ENCODE data around the gene WDR1. TPM values are rescaled to one million over a fixed set of nuclear protein-coding genes. Genes with fewer than 3 reads are reported as not detected.

The WDR1 gene
- total RNA-seq, 1 experiment from 2014 or later: 258 TPM

DNA sequence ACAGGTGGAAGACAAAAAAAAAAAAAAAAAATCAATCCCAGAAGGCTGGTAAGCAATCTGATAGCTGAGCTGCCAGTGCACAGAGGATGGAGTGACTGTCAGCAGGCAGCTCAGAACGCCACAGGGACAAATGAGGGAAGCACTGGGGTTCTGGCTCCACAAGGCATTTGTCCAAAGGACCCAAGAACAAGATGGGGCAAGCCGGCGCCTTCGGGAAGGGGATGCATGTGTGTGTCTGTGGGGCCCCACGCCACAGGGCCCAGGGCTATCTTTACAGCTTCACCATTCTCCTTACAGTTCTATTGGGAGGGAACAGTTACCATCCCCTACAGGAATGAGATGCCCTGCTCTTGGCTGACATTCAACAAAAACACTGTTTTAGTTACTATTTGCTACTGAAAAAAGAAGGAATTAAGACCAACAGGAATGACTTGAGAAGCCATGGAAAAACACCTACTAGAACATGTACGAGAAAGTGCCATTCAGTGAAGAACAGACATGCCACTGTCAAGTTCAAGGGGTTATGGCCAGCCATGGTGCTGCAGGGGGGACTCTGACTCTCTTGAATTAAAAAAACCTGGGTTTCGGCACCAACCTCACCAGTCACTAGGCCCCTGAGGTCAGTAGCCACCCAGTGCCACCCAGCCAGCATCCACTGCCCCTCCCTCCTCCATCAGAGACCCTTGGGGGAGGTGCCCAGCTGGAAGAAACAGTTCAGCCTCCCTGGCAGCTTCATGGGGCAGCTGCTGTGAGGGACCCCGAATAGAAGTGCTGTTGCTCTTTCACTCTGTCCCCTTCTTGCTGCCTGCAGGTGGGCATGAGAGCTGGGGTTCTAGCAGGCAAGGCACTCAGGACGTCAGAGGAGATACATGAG lies 18.5 kb downstream of the WDR1 start:
- Histone ChIP-seq H3K27ac (peak overlapping the region; percentile 71), H4K20me1 (ENCODE audit: insufficient read depth) (peaks cover 31% of the 10 kb centered on the region)

GRCh38 chr4:10096978-10097335 lies 19.6 kb downstream of the WDR1 start:
- no peak for DNase-seq
- H3K27ac ChIP-seq: peak overlapping the region; percentile 71
- H3K27me3 ChIP-seq (ENCODE audit: insufficient read depth, low read depth): no peaks in the 10 kb centered on the region
- H3K9me3 ChIP-seq (ENCODE audit: insufficient read depth, low read depth): no peaks in the 10 kb centered on the region
- peaks cover 31% of the 10 kb centered on the region for H3F3A ChIP-seq (ENCODE audit: insufficient read depth, low read depth)
- H3K4me3 ChIP-seq: no peak overlapping the region
- POLR2A ChIA-PET (ENCODE audit: unreplicated experiment): interaction anchor here (1.7 kb wide), 1 partner anchor 9 kb away, joined by 16 read pairs; no protein-coding TSS in a partner anchor
- H3K36me3 ChIP-seq (ENCODE audit: low read depth): peaks cover 12% of the 10 kb centered on the region; the same call in 1 of the 2 replicates
- peaks cover 31% of the 10 kb centered on the region for H4K20me1 ChIP-seq (ENCODE audit: insufficient read depth)
- no TSS peak for BruUV-seq (replicated peaks)
- H2AFZ ChIP-seq: no peak overlapping the region
- TF ChIP-seq CTCF (conservative IDR thresholded peaks at IDR 0.05) (no peak), EZH2 (IDR thresholded peaks at IDR 0.05; ENCODE audit: low read depth) (no peak)
- peaks cover 67% of the 10 kb centered on the region for H3K79me2 ChIP-seq (ENCODE audit: low read depth)
- CTCF ChIA-PET: no interaction called here
- intact Hi-C loops (cut with micrococcal nuclease; ENCODE audit: unreplicated experiment): loop anchor here (1.0 kb wide), 2 partner anchors 65 to 78 kb away; no protein-coding TSS in a partner anchor
- no peaks in the 10 kb centered on the region for H3K9me2 ChIP-seq (ENCODE audit: insufficient read depth)
- H3K4me1 ChIP-seq (replicated peaks; ENCODE audit: insufficient read depth): peaks cover 39% of the 10 kb centered on the region
- H3K4me2 ChIP-seq: peak overlapping the region; percentile 71

More for the DNA sequence above, 18.5 kb downstream of the WDR1 start:
- no TSS peak for BruUV-seq (replicated peaks)
- intact Hi-C loops (cut with micrococcal nuclease; ENCODE audit: unreplicated experiment): no loop called here
- CTCF ChIA-PET: interaction anchor here (0.6 kb wide), 1 partner anchor 222 kb away, joined by 7 read pairs; no protein-coding TSS in a partner anchor
- no peak overlapping the region for H3K4me2 ChIP-seq
- no peaks in the 10 kb centered on the region for H3K27me3 ChIP-seq (ENCODE audit: insufficient read depth, low read depth)
- no peak overlapping the region for H2AFZ ChIP-seq
- no peak for TF ChIP-seq CTCF (conservative IDR thresholded peaks at IDR 0.05)
- no peak for TF ChIP-seq EZH2 (IDR thresholded peaks at IDR 0.05; ENCODE audit: low read depth)
- POLR2A ChIA-PET (ENCODE audit: unreplicated experiment): no interaction called here
- H3F3A ChIP-seq (ENCODE audit: insufficient read depth, low read depth): peaks cover 31% of the 10 kb centered on the region
- H3K4me1 ChIP-seq (replicated peaks; ENCODE audit: insufficient read depth): peaks cover 39% of the 10 kb centered on the region
- no peak overlapping the region for H3K4me3 ChIP-seq
- peaks cover 22% of the 10 kb centered on the region; the same call in 1 of the 2 replicates for H3K36me3 ChIP-seq (ENCODE audit: low read depth)
- no peaks in the 10 kb centered on the region for H3K9me2 ChIP-seq (ENCODE audit: insufficient read depth)
- peaks cover 68% of the 10 kb centered on the region for H3K79me2 ChIP-seq (ENCODE audit: low read depth)
- DNase-seq: no peak
- H3K9me3 ChIP-seq (ENCODE audit: insufficient read depth, low read depth): no peaks in the 10 kb centered on the region

DNA sequence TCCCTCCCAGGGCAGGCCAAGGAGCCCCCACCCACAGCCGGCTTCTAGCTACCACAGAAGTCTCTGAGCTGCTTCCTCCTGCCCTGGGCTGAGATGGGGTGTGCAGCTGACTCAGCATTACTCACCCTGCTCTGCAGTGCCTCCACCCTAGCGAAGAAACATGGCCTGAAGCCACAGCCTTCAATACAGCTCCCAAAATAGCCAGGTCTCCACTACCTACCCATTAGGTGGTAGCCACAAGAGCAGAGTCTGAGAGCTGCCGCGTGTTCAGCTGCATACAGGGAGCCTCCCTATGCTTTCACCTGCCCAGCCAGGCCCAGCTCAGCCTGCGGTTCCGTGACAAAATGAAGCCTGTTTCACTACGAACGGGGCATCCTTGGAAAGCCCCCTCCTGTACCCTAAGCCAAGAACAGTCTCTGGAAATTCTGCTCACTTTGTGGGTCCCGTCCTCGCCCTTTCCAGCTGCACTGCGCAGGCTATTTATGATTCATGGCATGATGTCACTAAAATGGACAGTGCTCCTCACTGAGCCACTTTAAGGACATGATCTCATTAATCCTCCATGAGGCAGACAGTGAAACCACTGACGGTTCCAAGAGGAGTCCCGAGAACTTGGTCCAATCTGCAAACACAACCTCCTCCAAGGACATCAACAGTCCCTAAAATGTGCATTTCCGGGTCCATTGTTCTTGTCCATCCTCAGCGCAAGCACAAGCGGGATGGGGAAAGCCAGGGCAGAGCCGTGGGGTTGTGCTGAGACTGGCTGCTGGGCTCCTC lies 20.2 kb downstream of the WDR1 start:
- no peak overlapping the region for H3K4me3 ChIP-seq
- TSS peak; percentile 67 for BruUV-seq (replicated peaks)
- TF ChIP-seq CTCF (conservative IDR thresholded peaks at IDR 0.05): no peak
- peaks cover 28% of the 10 kb centered on the region for H3F3A ChIP-seq (ENCODE audit: insufficient read depth, low read depth)
- peaks cover 12% of the 10 kb centered on the region; the same call in 1 of the 2 replicates for H3K36me3 ChIP-seq (ENCODE audit: low read depth)
- DNase-seq: peak; percentile 81 to 90
- POLR2A ChIA-PET (ENCODE audit: unreplicated experiment): interaction anchor here (0.6 to 1.7 kb wide), 6 partner anchors 10 to 64 kb away, joined by 3 to 16 read pairs (median 4); partner anchors contain the start of gene WDR1
- H3K27ac ChIP-seq: peak overlapping the region; percentile 71
- H4K20me1 ChIP-seq (ENCODE audit: insufficient read depth): peaks cover 31% of the 10 kb centered on the region
- H3K9me2 ChIP-seq (ENCODE audit: insufficient read depth): no peaks in the 10 kb centered on the region
- peaks cover 65% of the 10 kb centered on the region for H3K79me2 ChIP-seq (ENCODE audit: low read depth)
- no peak overlapping the region for H2AFZ ChIP-seq
- H3K4me1 ChIP-seq (replicated peaks; ENCODE audit: insufficient read depth): peaks cover 39% of the 10 kb centered on the region
- CTCF ChIA-PET: interaction anchor here (0.6 kb wide), 1 partner anchor 62 kb away, joined by 3 read pairs; no protein-coding TSS in a partner anchor
- H3K27me3 ChIP-seq (ENCODE audit: insufficient read depth, low read depth): no peaks in the 10 kb centered on the region
- peak overlapping the region; percentile 71 for H3K4me2 ChIP-seq
- intact Hi-C loops (cut with micrococcal nuclease; ENCODE audit: unreplicated experiment): loop anchor here (1.0 kb wide), 2 partner anchors 64 to 77 kb away; no protein-coding TSS in a partner anchor
- H3K9me3 ChIP-seq (ENCODE audit: insufficient read depth, low read depth): no peaks in the 10 kb centered on the region

All from PC-9 (cell line).